Transverse colon (tissue), 4 donors: Measurements from ENCODE around the gene AQR. TPM values are rescaled to one million over a fixed set of nuclear protein-coding genes. Genes with fewer than 3 reads are reported as not detected.

Experiments used
- DNase-seq: peaks from one replicate; pipeline ENCODE4 v3.0.0-alpha.2; 2019
- H3K27ac ChIP-seq, 4 donors: fragments of 200-600 bp; sonication (generic); 2 replicates each; pipeline ENCODE4 v1.5.1; 2016 to 2018; ENCODE audit warnings: inconsistent platforms in 4 of 4
- H3K27me3 ChIP-seq: fragments of 200-600 bp; sonication (generic); 2 replicates; pipeline ENCODE4 v1.5.1; 2017; ENCODE audit warnings: inconsistent platforms
- H3K36me3 ChIP-seq, 4 donors: fragments of 200-600 bp; sonication (generic); 2 replicates each; pipeline ENCODE4 v1.5.1; 2017 to 2019; ENCODE audit warnings: inconsistent platforms in 4 of 4
- H3K4me1 ChIP-seq, 4 donors: fragments of 200-600 bp; sonication (generic); 2 replicates each; pipeline ENCODE4 v1.5.1; 2017 to 2020; ENCODE audit warnings: inconsistent platforms in 4 of 4
- H3K4me3 ChIP-seq, 4 donors: fragments of 200-600 bp; sonication (generic); 1 replicate in 1 of 4; 2 replicates in 3 of 4; pipeline versions ENCODE4 v1.5.1 to v1.6.1; 2017 to 2019; ENCODE audit warnings: inconsistent platforms in 4 of 4
- H3K9me3 ChIP-seq, 2 donors: fragments of 200-600 bp; sonication (generic); 2 replicates each; pipeline ENCODE4 v1.5.1; 2017 to 2019; ENCODE audit warnings: inconsistent platforms in 2 of 2
- CTCF ChIP-seq, 5 experiments: fragments of 200-600 bp in 3 of 5; fragments of 450-650 bp in 2 of 5; sonication (generic) in 3 of 5; IDR thresholded peaks; 1 replicate in 2 of 5; 2 replicates in 3 of 5; pipeline ENCODE4 v1.5.1; 2016 to 2017; ENCODE audit warnings: antibody characterized with exemption in 5 of 5, inconsistent platforms in 3 of 5, mild to moderate bottlenecking in 2 of 5, moderate library complexity in 1 of 5
- EP300 ChIP-seq: sonication (generic); formaldehyde crosslinking; IDR thresholded peaks from one replicate; pipeline ENCODE4 v1.6.1; 2017; ENCODE audit warnings: antibody characterized with exemption, low read depth
- POLR2A ChIP-seq: fragments of 450-650 bp; IDR thresholded peaks from one replicate; pipeline ENCODE4 v1.6.1; 2016; ENCODE audit warnings: antibody characterized with exemption, mild to moderate bottlenecking, moderate library complexity
- POLR2AphosphoS5 ChIP-seq, 3 donors: sonication (generic); formaldehyde crosslinking; IDR thresholded peaks; one replicate each; pipeline ENCODE4 v1.6.1; 2016; ENCODE audit warnings: antibody characterized with exemption in 3 of 3
- WGBS, 2 donors: methylation state at CpG; one replicate each; pipeline ENCODE4 v1.1.5; 2018; ENCODE audit warnings: low coverage in 1 of 2; 5-methylcytosine and 5-hydroxymethylcytosine counted together
- in situ Hi-C, 4 donors: fragments of 200-750 bp; cut with MboI; loops; one replicate each; pipeline versions ENCODE4 v1.15.0 to v1.15.1; 2017; ENCODE audit warnings: low sequenced_read_pairs in 3 of 4, low pct_ligation_motif_present in 1 of 4, low pct_unique_long_range_greater_than_20kb in 1 of 4
- intact Hi-C: fragments of 100-400 bp; cut with DNase I; formaldehyde crosslinking; loops from one replicate; pipeline ENCODE4 v1.15.1; 2023; ENCODE audit warnings: low total_unique reads
- total RNA-seq, 4 donors: library from RNA; depleted of rRNA; stranded (reverse); fragments of >200 nt; gene quantifications; one replicate each; pipeline ENCODE4 v1.1.0, GENCODE V29; 2016

Gene AQR
- total RNA-seq, 4 donors from 2014 or later = 13.8 to 25.7 (median 23.5) TPM

GRCh38 chr15:34879107-34879506 lies 90.4 kb downstream of the AQR start:
- Histone ChIP-seq H3K4me3 (no peak overlapping the region), H3K4me1 (no peaks in the 10 kb centered on the region), H3K27me3 (no peaks in the 10 kb centered on the region), H3K9me3 (no peaks in the 10 kb centered on the region), H3K36me3 (peaks cover 0 to 55% (median 20%) of the 10 kb centered on the region in 4 donors), H3K27ac (no peak overlapping the region)
- 81 to 93% methylated on average over 4 of the region's 4 CpGs for WGBS, 2 donors
- intact Hi-C loops (no loop called here), in situ Hi-C loops (no loop called here)
- no peak for TF ChIP-seq POLR2A
- no peak for TF ChIP-seq EP300
- TF ChIP-seq CTCF (IDR thresholded peaks at IDR 0.05) = no peak
- TF ChIP-seq POLR2AphosphoS5 (IDR thresholded peaks at IDR 0.05) = no peak
- DNase-seq = no peak

GRCh38 chr15:34876640-34877039 lies 92.9 kb downstream of the AQR start:
- Histone ChIP-seq H3K4me1 (no peaks in the 10 kb centered on the region), H3K27ac (no peak overlapping the region), H3K27me3 (no peaks in the 10 kb centered on the region), H3K9me3 (no peaks in the 10 kb centered on the region), H3K4me3 (no peak overlapping the region), H3K36me3 (peaks cover 0 to 50% (median 19%) of the 10 kb centered on the region in 4 donors)
- TF ChIP-seq CTCF (IDR thresholded peaks at IDR 0.05) = no peak
- TF ChIP-seq POLR2A = no peak
- TF ChIP-seq POLR2AphosphoS5 (IDR thresholded peaks at IDR 0.05) = no peak
- no peak for TF ChIP-seq EP300
- in situ Hi-C loops (no loop called here), intact Hi-C loops (no loop called here)
- no peak for DNase-seq

GRCh38 chr15:34869110-34869509 lies 100.4 kb downstream of the AQR start:
- Histone ChIP-seq H3K27ac (no peak overlapping the region), H3K4me3 (no peak overlapping the region), H3K9me3 (no peaks in the 10 kb centered on the region), H3K36me3 (peaks cover 0 to 47% (median 16%) of the 10 kb centered on the region in 4 donors), H3K4me1 (no peaks in the 10 kb centered on the region), H3K27me3 (no peaks in the 10 kb centered on the region)
- intact Hi-C loops (loop anchor here (5.0 kb wide), 1 partner anchor 977 kb away; no protein-coding TSS in a partner anchor), in situ Hi-C loops (no loop called here)
- DNase-seq = no peak
- WGBS, 2 donors = 93 to 100% methylated on average over 2 of the region's 2 CpGs
- TF ChIP-seq CTCF (IDR thresholded peaks at IDR 0.05) = no peak
- TF ChIP-seq POLR2A = no peak
- TF ChIP-seq POLR2AphosphoS5 (IDR thresholded peaks at IDR 0.05) = no peak
- no peak for TF ChIP-seq EP300

- WGBS, 2 donors = 79 to 98% methylated on average over 1 of the region's 1 CpG
- intact Hi-C loops = loop anchor here (5.0 kb wide), 1 partner anchor 973 kb away; no protein-coding TSS in a partner anchor
These were observed 104.0 kb downstream of the AQR start for GRCh38 chr15:34865531-34865930.

More at GRCh38 chr15:34865531-34865930, 104.0 kb downstream of the AQR start:
- Histone ChIP-seq H3K36me3 (peaks cover 0 to 59% (median 21%) of the 10 kb centered on the region in 4 donors), H3K27me3 (no peaks in the 10 kb centered on the region), H3K27ac (no peak overlapping the region), H3K4me1 (no peaks in the 10 kb centered on the region), H3K9me3 (no peaks in the 10 kb centered on the region), H3K4me3 (no peak overlapping the region)
- in situ Hi-C loops = no loop called here
- TF ChIP-seq CTCF (IDR thresholded peaks at IDR 0.05) = no peak
- no peak for TF ChIP-seq EP300
- TF ChIP-seq POLR2AphosphoS5 (IDR thresholded peaks at IDR 0.05) = no peak
- TF ChIP-seq POLR2A = no peak
- no peak for DNase-seq
